Ovary (tissue), 9 donors: ENCODE results near the gene ADCY1. TPM values are rescaled to one million over a fixed set of nuclear protein-coding genes. Genes with fewer than 3 reads are reported as not detected.

ENCODE experiments used
- DNase-seq, 5 donors: peaks; one replicate each; pipeline ENCODE4 v3.0.0-alpha.2; 2019 to 2020
- H3K27ac ChIP-seq, 2 donors: fragments of 200-600 bp; one replicate each; pipeline versions ENCODE4 v1.5.1 to v1.8.0; 2019 to 2022
- H3K27me3 ChIP-seq: fragments of 200-600 bp; one replicate; pipeline ENCODE4 v1.8.0; 2022
- H3K36me3 ChIP-seq: fragments of 200-600 bp; sonication (generic); one replicate; pipeline ENCODE4 v1.5.1; 2019
- H3K4me1 ChIP-seq: one replicate; pipeline ENCODE4 v1.8.1; 2013; ENCODE audit warnings: mild to moderate bottlenecking, moderate library complexity; ENCODE audit not compliant: insufficient read depth
- H3K4me3 ChIP-seq: fragments of 200-600 bp; sonication (generic); one replicate; pipeline ENCODE4 v1.5.1; 2017
- H3K9me3 ChIP-seq, 2 donors: fragments of 200-600 bp in 1 of 2; sonication (generic) in 1 of 2; one replicate each; pipeline versions ENCODE4 v1.5.1 to v1.8.1; 2013 to 2019; ENCODE audit warnings: mild to moderate bottlenecking in 1 of 2, moderate library complexity in 1 of 2
- CTCF ChIP-seq, 3 donors: fragments of 450-650 bp in 2 of 3; fragments of 200-600 bp in 1 of 3; IDR thresholded peaks; one replicate each; pipeline versions ENCODE4 v1.5.1 to v1.8.0; 2016 to 2022; ENCODE audit warnings: antibody characterized with exemption in 3 of 3, mild to moderate bottlenecking in 1 of 3
- EP300 ChIP-seq: sonication (generic); formaldehyde crosslinking; IDR thresholded peaks from one replicate; pipeline ENCODE4 v1.6.1; 2017; ENCODE audit warnings: antibody characterized with exemption
- POLR2A ChIP-seq: fragments of 450-650 bp; IDR thresholded peaks from one replicate; pipeline ENCODE4 v1.6.1; 2017; ENCODE audit warnings: antibody characterized with exemption, mild to moderate bottlenecking, moderate library complexity
- WGBS, 3 donors: extraction: QIAGEN DNeasy Blood & Tissue Kit in 1 of 3; methylation state at CpG; one replicate each; pipeline versions ENCODE4 v1.1.5 to v1.1.7; 2013 to 2017; 5-methylcytosine and 5-hydroxymethylcytosine counted together
- intact Hi-C, 4 donors: fragments of 100-400 bp; cut with DNase I; formaldehyde crosslinking; loops; one replicate each; pipeline versions ENCODE4 v1.11.0 to v1.15.1; 2022 to 2023
- polyA plus RNA-seq, 2 donors: library from polyadenylated mRNA; stranded (reverse); fragments of 200-250 nt in 1 of 2; fragments of 350-450 nt in 1 of 2; fragmentation: Illumina TruSeq in 1 of 2; extraction: RNeasy Lipid Tissue Mini Kit (QIAGEN cat#74804) in 1 of 2; gene quantifications; one replicate each; pipeline ENCODE4 v1.2.3, GENCODE V29; 2013 to 2014
- total RNA-seq, 7 donors: library from RNA; depleted of rRNA in 2 of 7; stranded (reverse); fragments of >200 nt in 2 of 7; fragmentation: NEBNext Ultra II Directional in 3 of 7; extraction: Animal tissue kit (Norgen Biotek cat#: 25700) in 3 of 7; gene quantifications; one replicate each; pipeline versions ENCODE4 v1.1.0 to v1.2.4, GENCODE V29; 2016 to 2023
- donor health status: DM: no; HTN: no; CAD: no; lungs with moderate emphysema.
- donor health status: DM: no; HTN: no; CAD: no.
- donor health status: Bipolar disorder and iron deficiency.
- donor health status: DM: yes; HTN: yes; CAD: no.
- donor health status: DM: no; HTN: no; CAD: no.
- donor health status: DM: yes; HTN: yes; CAD: no.

ADCY1 gene
- total and polyA plus RNA-seq, 9 donors, result 0.40 to 3.7 (median 1.7) TPM

GRCh38 chr7:45625067-45625466 is 50.9 kb downstream of the ADCY1 start:
- Histone ChIP-seq H3K4me3 (no peak overlapping the region), H3K4me1 (no peaks in the 10 kb centered on the region), H3K36me3 (no peaks in the 10 kb centered on the region), H3K27me3 (no peaks in the 10 kb centered on the region), H3K27ac (no peak overlapping the region), H3K9me3 (no peaks in the 10 kb centered on the region)
- TF ChIP-seq EP300 (no peak), POLR2A (no peak), CTCF (IDR thresholded peaks at IDR 0.05) (no peak)
- 76 to 82% (median 77%) methylated on average over 7 of the region's 7 CpGs for WGBS, 3 donors
- no peak for DNase-seq
- intact Hi-C loops, result no loop called here

GRCh38 chr7:45625714-45626440 is 51.7 kb downstream of the ADCY1 start:
- no peaks in the 10 kb centered on the region for H3K4me1 ChIP-seq
- no peaks in the 10 kb centered on the region for H3K36me3 ChIP-seq
- DNase-seq, result no peak
- H3K27me3 ChIP-seq, result no peaks in the 10 kb centered on the region
- intact Hi-C loops, result no loop called here
- no peaks in the 10 kb centered on the region for H3K9me3 ChIP-seq
- H3K27ac ChIP-seq, result no peak overlapping the region
- no peak for TF ChIP-seq EP300
- no peak for TF ChIP-seq POLR2A
- TF ChIP-seq CTCF (IDR thresholded peaks at IDR 0.05), result no peak
- 72 to 82% (median 74%) methylated on average over 13 of the region's 13 CpGs for WGBS, 3 donors
- no peak overlapping the region for H3K4me3 ChIP-seq

- intact Hi-C loops, result no loop called here
- H3K9me3 ChIP-seq, result no peaks in the 10 kb centered on the region
- no peak overlapping the region for H3K4me3 ChIP-seq
- 69 to 86% (median 83%) methylated on average over 9 of the region's 9 CpGs for WGBS, 3 donors
- H3K27me3 ChIP-seq, result no peaks in the 10 kb centered on the region
- no peaks in the 10 kb centered on the region for H3K4me1 ChIP-seq
- no peaks in the 10 kb centered on the region for H3K36me3 ChIP-seq
- H3K27ac ChIP-seq, result no peak overlapping the region
- no peak for DNase-seq
- TF ChIP-seq POLR2A, result no peak
- TF ChIP-seq EP300, result no peak
- TF ChIP-seq CTCF (IDR thresholded peaks at IDR 0.05), result no peak
Observed at GRCh38 chr7:45626441-45627430, 52.6 kb downstream of the ADCY1 start.

GRCh38 chr7:45627691-45628456 is 53.7 kb downstream of the ADCY1 start:
- 87% methylated on average over 8 of the region's 8 CpGs for WGBS, 3 donors
- H3K9me3 ChIP-seq, result no peaks in the 10 kb centered on the region
- H3K27me3 ChIP-seq, result no peaks in the 10 kb centered on the region
- H3K4me3 ChIP-seq, result no peak overlapping the region
- intact Hi-C loops, result no loop called here
- no peak overlapping the region for H3K27ac ChIP-seq
- no peaks in the 10 kb centered on the region for H3K36me3 ChIP-seq
- DNase-seq, result no peak
- no peak for TF ChIP-seq EP300
- H3K4me1 ChIP-seq, result no peaks in the 10 kb centered on the region
